Transverse colon (tissue), 4 donors: Measurements from ENCODE around the gene AKR1A1. TPM values are rescaled to one million over a fixed set of nuclear protein-coding genes. Genes with fewer than 3 reads are reported as not detected.
"Not testable (repeated sequence)": the region's sequence is repeated elsewhere in the genome, so short reads cannot be mapped to it uniquely, and the experiment has no call there.

Experiments
- DNase-seq: peaks from one replicate; pipeline ENCODE4 v3.0.0-alpha.2; 2019
- H3K27ac ChIP-seq, 4 donors: fragments of 200-600 bp; sonication (generic); 2 replicates each; pipeline ENCODE4 v1.5.1; 2016 to 2018; ENCODE audit warnings: inconsistent platforms in 4 of 4
- H3K27me3 ChIP-seq: fragments of 200-600 bp; sonication (generic); 2 replicates; pipeline ENCODE4 v1.5.1; 2017; ENCODE audit warnings: inconsistent platforms
- H3K36me3 ChIP-seq, 4 donors: fragments of 200-600 bp; sonication (generic); 2 replicates each; pipeline ENCODE4 v1.5.1; 2017 to 2019; ENCODE audit warnings: inconsistent platforms in 4 of 4
- H3K4me1 ChIP-seq, 4 donors: fragments of 200-600 bp; sonication (generic); 2 replicates each; pipeline ENCODE4 v1.5.1; 2017 to 2020; ENCODE audit warnings: inconsistent platforms in 4 of 4
- H3K4me3 ChIP-seq, 4 donors: fragments of 200-600 bp; sonication (generic); 1 replicate in 1 of 4; 2 replicates in 3 of 4; pipeline versions ENCODE4 v1.5.1 to v1.6.1; 2017 to 2019; ENCODE audit warnings: inconsistent platforms in 4 of 4
- H3K9me3 ChIP-seq, 2 donors: fragments of 200-600 bp; sonication (generic); 2 replicates each; pipeline ENCODE4 v1.5.1; 2017 to 2019; ENCODE audit warnings: inconsistent platforms in 2 of 2
- CTCF ChIP-seq, 5 experiments: fragments of 200-600 bp in 3 of 5; fragments of 450-650 bp in 2 of 5; sonication (generic) in 3 of 5; IDR thresholded peaks; 1 replicate in 2 of 5; 2 replicates in 3 of 5; pipeline ENCODE4 v1.5.1; 2016 to 2017; ENCODE audit warnings: antibody characterized with exemption in 5 of 5, inconsistent platforms in 3 of 5, mild to moderate bottlenecking in 2 of 5, moderate library complexity in 1 of 5
- EP300 ChIP-seq: sonication (generic); formaldehyde crosslinking; IDR thresholded peaks from one replicate; pipeline ENCODE4 v1.6.1; 2017; ENCODE audit warnings: antibody characterized with exemption, low read depth
- POLR2A ChIP-seq: fragments of 450-650 bp; IDR thresholded peaks from one replicate; pipeline ENCODE4 v1.6.1; 2016; ENCODE audit warnings: antibody characterized with exemption, mild to moderate bottlenecking, moderate library complexity
- POLR2AphosphoS5 ChIP-seq, 3 donors: sonication (generic); formaldehyde crosslinking; IDR thresholded peaks; one replicate each; pipeline ENCODE4 v1.6.1; 2016; ENCODE audit warnings: antibody characterized with exemption in 3 of 3
- WGBS, 2 donors: methylation state at CpG; one replicate each; pipeline ENCODE4 v1.1.5; 2018; ENCODE audit warnings: low coverage in 1 of 2; 5-methylcytosine and 5-hydroxymethylcytosine counted together
- in situ Hi-C, 4 donors: fragments of 200-750 bp; cut with MboI; loops; one replicate each; pipeline versions ENCODE4 v1.15.0 to v1.15.1; 2017; ENCODE audit warnings: low sequenced_read_pairs in 3 of 4, low pct_ligation_motif_present in 1 of 4, low pct_unique_long_range_greater_than_20kb in 1 of 4
- intact Hi-C: fragments of 100-400 bp; cut with DNase I; formaldehyde crosslinking; loops from one replicate; pipeline ENCODE4 v1.15.1; 2023; ENCODE audit warnings: low total_unique reads
- total RNA-seq, 4 donors: library from RNA; depleted of rRNA; stranded (reverse); fragments of >200 nt; gene quantifications; one replicate each; pipeline ENCODE4 v1.1.0, GENCODE V29; 2016

The AKR1A1 gene
- total RNA-seq, 4 donors from 2014 or later: 86.5 to 158 (median 128) TPM

- Histone ChIP-seq H3K27ac (peak overlapping the region; percentile 93 to 100 (median 96)), H3K36me3 (no peaks in the 10 kb centered on the region), H3K4me3 (peak overlapping the region in 3 of 4 donors; percentile 79 to 88 (median 81)), H3K27me3 (no peaks in the 10 kb centered on the region), H3K9me3 (no peaks in the 10 kb centered on the region), H3K4me1 (peaks cover 9 to 29% (median 17%) of the 10 kb centered on the region in 4 donors)
- in situ Hi-C loops (no loop called here), intact Hi-C loops (no loop called here)
- no peak for DNase-seq
- TF ChIP-seq POLR2AphosphoS5 (IDR thresholded peaks at IDR 0.05) (no peak), CTCF (IDR thresholded peaks at IDR 0.05) (no peak), EP300 (no peak), POLR2A (no peak)
- WGBS, 2 donors: 0 to 23% methylated on average over 1 to 7 of the region's 7 CpGs
Observed at GRCh38 chr1:45585496-45586075, 35.0 kb downstream of the AKR1A1 start.

GRCh38 chr1:45586769-45587168 lies 36.1 kb downstream of the AKR1A1 start:
- Histone ChIP-seq H3K27ac (peak overlapping the region in 1 of 4 donors; percentile 0), H3K27me3 (no peaks in the 10 kb centered on the region), H3K36me3 (no peaks in the 10 kb centered on the region), H3K4me3 (peak overlapping the region in 1 of 4 donors; percentile 81), H3K9me3 (no peaks in the 10 kb centered on the region), H3K4me1 (peaks cover 9 to 29% (median 19%) of the 10 kb centered on the region in 4 donors)
- intact Hi-C loops (no loop called here), in situ Hi-C loops (no loop called here)
- no peak for DNase-seq
- 51 to 75% methylated on average over 4 of the region's 4 CpGs for WGBS, 2 donors
- TF ChIP-seq POLR2A: no peak

GRCh38 chr1:45589861-45590260 lies 39.2 kb downstream of the AKR1A1 start:
- peak overlapping the region in 1 of 4 donors; percentile 24 for H3K4me3 ChIP-seq
- H3K27me3 ChIP-seq: no peaks in the 10 kb centered on the region
- intact Hi-C loops: no loop called here
- 44% methylated on average over 1 of the region's 1 CpG; no CpG with 5 or more reads in 1 of the 2 donors for WGBS, 2 donors
- no peak for DNase-seq
- peaks cover 9 to 25% (median 19%) of the 10 kb centered on the region in 4 donors for H3K4me1 ChIP-seq
- no peaks in the 10 kb centered on the region for H3K9me3 ChIP-seq
- peak overlapping the region in 2 of 4 donors; percentile 19 to 22 for H3K27ac ChIP-seq
- in situ Hi-C loops: no loop called here
- TF ChIP-seq EP300 (no peak), POLR2A (no peak), CTCF (IDR thresholded peaks at IDR 0.05) (no peak), POLR2AphosphoS5 (IDR thresholded peaks at IDR 0.05) (no peak)
- peaks cover 0 to 5% (median 0%) of the 10 kb centered on the region in 4 donors for H3K36me3 ChIP-seq

- DNase-seq: no peak
- TF ChIP-seq POLR2A (no peak), CTCF (IDR thresholded peaks at IDR 0.05) (no peak), POLR2AphosphoS5 (IDR thresholded peaks at IDR 0.05) (no peak), EP300 (no peak)
- Histone ChIP-seq H3K27ac (no peak overlapping the region), H3K9me3 (no peaks in the 10 kb centered on the region), H3K4me1 (peaks cover 0 to 4% (median 0%) of the 10 kb centered on the region in 4 donors), H3K27me3 (no peaks in the 10 kb centered on the region), H3K36me3 (peaks cover 0 to 10% (median 0%) of the 10 kb centered on the region in 4 donors), H3K4me3 (no peak overlapping the region)
- in situ Hi-C loops: no loop called here
- intact Hi-C loops: no loop called here
- 96 to 100% methylated on average over 2 to 4 of the region's 4 CpGs for WGBS, 2 donors
Observed at GRCh38 chr1:45594412-45594811, 43.8 kb downstream of the AKR1A1 start.

- in situ Hi-C loops, DNase-seq, H3K4me1 ChIP-seq, H3K4me3 ChIP-seq, H3K9me3 ChIP-seq, H3K27me3 ChIP-seq, H3K27ac ChIP-seq, intact Hi-C loops, H3K36me3 ChIP-seq: not testable (repeated sequence)
- WGBS, 2 donors: 94 to 95% methylated on average over 6 to 8 of the region's 8 CpGs
Observed at GRCh38 chr1:45596765-45597164, 46.1 kb downstream of the AKR1A1 start.
